Measurements from ENCODE around the gene KMT2D. TPM values are rescaled to one million over a fixed set of nuclear protein-coding genes. Genes with fewer than 3 reads are reported as not detected.
A peak's percentile ranks its signal among the peaks of the same experiment; 100 is the strongest.

Gene KMT2D
- total RNA-seq, 1 donor: 24.6 TPM

DNA sequence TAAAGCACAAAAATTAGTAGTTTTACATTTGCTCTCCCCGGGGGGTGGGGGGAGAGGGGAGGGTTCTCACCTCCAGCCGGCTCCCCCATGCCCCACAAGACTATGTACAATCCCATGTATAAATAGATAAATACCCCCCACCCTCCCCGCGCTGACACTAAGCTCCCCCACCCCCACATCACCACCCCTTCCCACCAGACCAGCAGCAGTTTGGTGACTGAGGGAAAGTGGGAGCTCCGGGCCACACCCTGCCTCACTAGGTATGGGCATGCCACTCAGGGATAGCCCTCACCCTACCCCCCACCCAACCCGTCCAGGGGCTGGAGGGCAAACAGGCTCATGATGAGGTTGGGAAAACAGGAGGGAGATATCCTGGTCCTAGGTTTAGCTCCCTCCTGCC, 40.2 kb downstream of the KMT2D start:
- Histone ChIP-seq H3K4me1 (ENCODE audit: insufficient read depth, low read length) (peaks cover 18% of the 10 kb centered on the region), H3K27me3 (ENCODE audit: insufficient read depth, low read length) (no peaks in the 10 kb centered on the region), H3K9me3 (ENCODE audit: low read depth, low read length) (no peaks in the 10 kb centered on the region), H2AFZ (ENCODE audit: low read length) (no peak overlapping the region), H3K79me2 (ENCODE audit: insufficient read depth, low read length) (peaks cover 31% of the 10 kb centered on the region), H4K20me1 (ENCODE audit: insufficient read depth, low read length) (no peaks in the 10 kb centered on the region), H3K36me3 (ENCODE audit: insufficient read depth, low read length) (peaks cover 43% of the 10 kb centered on the region), H3K27ac (ENCODE audit: low read depth, low read length) (no peak overlapping the region), H3K4me2 (ENCODE audit: insufficient read depth, low read length) (no peak overlapping the region), H3K4me3 (ENCODE audit: insufficient read depth, low read length) (no peak overlapping the region)
- TF ChIP-seq CTCF (IDR thresholded peaks at IDR 0.05; ENCODE audit: extremely low read depth, low read depth, low read length): no peak
- no peak for DNase-seq (ENCODE audit: insufficient read length, low spot score, missing footprints)

DNA sequence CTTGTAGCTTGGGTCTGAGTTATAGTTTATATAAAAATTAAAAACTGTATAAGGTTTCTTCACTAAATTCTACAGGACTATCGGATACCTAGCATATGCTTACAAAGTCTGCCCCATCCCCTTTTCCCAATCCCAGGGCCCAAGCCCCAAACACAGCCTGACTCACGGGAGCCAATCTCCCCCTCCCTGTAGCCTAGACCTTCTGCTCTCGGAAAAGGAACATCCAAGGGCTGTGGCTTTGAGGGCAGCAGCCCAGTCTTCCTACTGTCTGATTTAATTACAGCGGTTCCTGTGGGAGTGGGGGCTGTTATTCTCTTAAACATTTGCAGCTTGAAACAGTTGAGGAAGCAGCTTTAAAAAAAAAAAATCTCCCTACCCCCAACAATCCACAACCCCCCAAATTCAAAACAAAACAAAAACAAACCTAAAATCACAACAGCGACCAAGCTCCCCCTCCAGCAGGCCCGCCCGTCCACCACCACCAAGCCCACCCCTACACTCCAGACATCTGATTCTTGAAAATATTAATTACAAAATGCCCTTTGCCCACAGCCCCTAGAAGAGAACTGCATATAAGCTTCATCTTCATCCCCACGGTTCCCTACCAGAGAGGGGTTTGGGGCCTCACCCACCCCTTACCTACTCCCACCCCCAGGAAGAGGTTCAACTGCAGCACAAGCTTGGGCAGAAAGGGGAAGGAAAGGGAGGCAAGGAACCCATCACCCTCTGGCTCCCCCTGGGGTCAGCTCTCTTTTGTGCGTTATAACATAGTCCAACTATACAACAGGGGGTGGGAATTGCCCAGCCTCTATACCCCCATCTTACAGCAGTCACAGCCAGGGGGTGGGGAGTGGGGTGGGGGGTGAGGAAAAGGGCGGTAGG, 40.9 kb downstream of the KMT2D start:
- Histone ChIP-seq H2AFZ (ENCODE audit: low read length) (no peak overlapping the region), H3K4me3 (ENCODE audit: insufficient read depth, low read length) (no peak overlapping the region), H3K79me2 (ENCODE audit: insufficient read depth, low read length) (peaks cover 36% of the 10 kb centered on the region), H3K27ac (ENCODE audit: low read depth, low read length) (peak overlapping the region; percentile 97), H3K4me2 (ENCODE audit: insufficient read depth, low read length) (peak overlapping the region; percentile 85), H3K9me3 (ENCODE audit: low read depth, low read length) (no peaks in the 10 kb centered on the region), H3K36me3 (ENCODE audit: insufficient read depth, low read length) (peaks cover 35% of the 10 kb centered on the region), H4K20me1 (ENCODE audit: insufficient read depth, low read length) (no peaks in the 10 kb centered on the region), H3K4me1 (ENCODE audit: insufficient read depth, low read length) (peaks cover 18% of the 10 kb centered on the region), H3K27me3 (ENCODE audit: insufficient read depth, low read length) (no peaks in the 10 kb centered on the region)
- TF ChIP-seq CTCF (IDR thresholded peaks at IDR 0.05; ENCODE audit: extremely low read depth, low read depth, low read length): peak; percentile 31
- peak; percentile 90 for DNase-seq (ENCODE audit: insufficient read length, low spot score, missing footprints)

DNA sequence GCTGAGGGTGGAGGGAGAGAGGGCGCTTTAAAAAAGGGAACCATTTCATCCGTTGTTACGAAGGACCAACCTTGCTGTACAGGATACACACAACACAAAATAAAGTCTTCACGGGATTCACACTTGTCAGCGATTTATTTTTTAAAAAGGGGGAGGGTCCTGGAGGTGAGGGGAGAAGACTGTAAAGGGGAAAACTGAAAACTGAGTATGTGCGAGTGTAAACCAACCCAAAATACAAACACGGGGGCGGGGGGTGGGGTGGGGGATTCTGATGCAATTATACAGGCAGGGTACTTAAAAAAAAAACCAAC, 41.5 kb downstream of the KMT2D start:
- Histone ChIP-seq H3K79me2 (ENCODE audit: insufficient read depth, low read length) (peaks cover 40% of the 10 kb centered on the region), H4K20me1 (ENCODE audit: insufficient read depth, low read length) (peaks cover 5% of the 10 kb centered on the region), H3K36me3 (ENCODE audit: insufficient read depth, low read length) (peaks cover 29% of the 10 kb centered on the region), H2AFZ (ENCODE audit: low read length) (peak overlapping the region; percentile 57), H3K27me3 (ENCODE audit: insufficient read depth, low read length) (no peaks in the 10 kb centered on the region), H3K4me2 (ENCODE audit: insufficient read depth, low read length) (peak overlapping the region; percentile 85), H3K9me3 (ENCODE audit: low read depth, low read length) (no peaks in the 10 kb centered on the region), H3K27ac (ENCODE audit: low read depth, low read length) (peak overlapping the region; percentile 97), H3K4me3 (ENCODE audit: insufficient read depth, low read length) (peak overlapping the region; percentile 93), H3K4me1 (ENCODE audit: insufficient read depth, low read length) (peaks cover 18% of the 10 kb centered on the region)
- no peak for TF ChIP-seq CTCF (IDR thresholded peaks at IDR 0.05; ENCODE audit: extremely low read depth, low read depth, low read length)
- DNase-seq (ENCODE audit: insufficient read length, low spot score, missing footprints): no peak

DNA sequence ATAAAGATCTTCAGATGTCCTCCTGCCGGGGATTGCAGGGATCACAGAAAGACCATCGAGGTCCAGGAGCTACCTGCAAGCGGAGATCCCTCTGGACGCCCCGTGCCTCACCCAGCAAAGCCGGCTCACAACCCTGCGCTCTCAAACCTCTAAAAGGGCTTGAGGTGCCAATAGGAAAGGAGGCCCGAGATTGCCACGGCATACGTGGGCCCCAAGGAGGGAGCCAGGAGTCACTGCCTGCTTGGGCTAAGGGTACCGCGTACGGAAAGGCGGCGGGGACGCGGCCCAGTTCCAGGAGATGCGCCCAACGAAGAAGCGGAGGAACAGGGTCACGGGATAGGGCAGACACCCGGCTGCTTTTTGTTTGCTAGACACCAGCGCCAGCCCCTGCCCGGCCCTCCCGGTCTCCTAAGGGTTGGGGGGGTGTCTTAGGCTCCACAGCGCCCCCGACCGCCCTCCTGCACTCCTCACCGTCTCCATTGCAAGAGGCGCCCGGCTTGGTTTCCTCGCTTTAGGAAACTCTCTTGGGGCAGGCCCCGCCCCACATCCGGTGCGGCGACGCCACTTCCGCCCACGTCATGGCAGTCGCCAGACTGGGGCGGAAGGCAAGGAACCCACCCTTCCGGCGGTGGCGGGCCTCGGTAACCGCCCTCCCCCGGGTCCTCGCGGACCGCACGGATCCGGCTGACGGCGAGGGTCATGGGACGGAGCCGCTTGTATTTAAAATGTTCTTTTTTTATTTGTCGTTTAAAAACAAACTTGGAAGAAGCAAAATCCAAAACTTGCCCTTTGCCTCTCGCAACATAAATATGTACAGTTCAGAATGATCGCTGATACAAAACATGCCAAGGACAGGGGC, 42.1 kb downstream of the KMT2D start, which contains the start of gene PRKAG1:
Gene PRKAG1, minus strand, starts transcription at position 516 of the 859 bp plus-strand sequence. Its CDS starts 36 bp downstream, at position 480.
- H3K36me3 ChIP-seq (ENCODE audit: insufficient read depth, low read length): peaks cover 23% of the 10 kb centered on the region
- TF ChIP-seq CTCF (IDR thresholded peaks at IDR 0.05; ENCODE audit: extremely low read depth, low read depth, low read length): peak; percentile 50
- H3K79me2 ChIP-seq (ENCODE audit: insufficient read depth, low read length): peaks cover 42% of the 10 kb centered on the region
- no peaks in the 10 kb centered on the region for H3K27me3 ChIP-seq (ENCODE audit: insufficient read depth, low read length)
- H3K9me3 ChIP-seq (ENCODE audit: low read depth, low read length): no peaks in the 10 kb centered on the region
- DNase-seq (ENCODE audit: insufficient read length, low spot score, missing footprints): peak; percentile 100
- H3K4me2 ChIP-seq (ENCODE audit: insufficient read depth, low read length): peak within 1 kb of the TSS; percentile 85
- H3K27ac ChIP-seq (ENCODE audit: low read depth, low read length): peak within 1 kb of the TSS; percentile 97
- peaks cover 8% of the 10 kb centered on the region for H4K20me1 ChIP-seq (ENCODE audit: insufficient read depth, low read length)
- H2AFZ ChIP-seq (ENCODE audit: low read length): peak within 1 kb of the TSS; percentile 72
- peaks cover 18% of the 10 kb centered on the region for H3K4me1 ChIP-seq (ENCODE audit: insufficient read depth, low read length)
- peak within 1 kb of the TSS; percentile 93 for H3K4me3 ChIP-seq (ENCODE audit: insufficient read depth, low read length)
